BJ (cell line): ENCODE data around the gene INSR. TPM values are rescaled to one million over a fixed set of nuclear protein-coding genes. Genes with fewer than 3 reads are reported as not detected.

Source experiments
- CTCF ChIA-PET: fragments of 350-600 bp; formaldehyde crosslinking; extraction: SDS; loops from one replicate; lab custom pipeline; 2021; ENCODE audit warnings: antibody characterized with exemption, inconsistent platforms; lab: Yijun Ruan, JAX
- POLR2A ChIA-PET: fragments of 300-600 bp; sonication (Branson Sonifier 250); formaldehyde crosslinking; extraction: SDS; loops from one replicate; lab custom pipeline; 2021; ENCODE audit warnings: antibody characterized with exemption; lab: Charles Lee
- DNase-seq: peaks from one replicate; pipeline ENCODE4 v3.0.0-alpha.2; 2011; ENCODE audit warnings: low read depth
- H3K27me3 ChIP-seq: 2 replicates; pipeline ENCODE4 v1.6.0; 2011; ENCODE audit warnings: low read length; ENCODE audit not compliant: control insufficient read depth, insufficient read depth
- H3K36me3 ChIP-seq: 2 replicates; pipeline ENCODE4 v1.5.1; 2011; ENCODE audit warnings: low read length; ENCODE audit not compliant: control insufficient read depth, insufficient read depth
- H3K4me3 ChIP-seq: 2 replicates; pipeline ENCODE4 v1.5.1; 2011; ENCODE audit warnings: low read depth, mild to moderate bottlenecking, control low read depth, low read length
- polyA plus RNA-seq: library from polyadenylated mRNA; depleted of rRNA; stranded (reverse); fragments of >200 nt; gene quantifications from 2 replicates; pipeline ENCODE4 v1.2.3, GENCODE V29; 2011
- TF ChIP-seq, protein P1 (sequence below): IDR thresholded peaks from 2 replicates; pipeline ENCODE4 v1.5.1; 2011; ENCODE audit warnings: low read depth, mild to moderate bottlenecking, control low read depth, inconsistent platforms, low read length, moderate library complexity; ENCODE audit not compliant: insufficient read depth

Gene INSR
- polyA plus RNA-seq, 1 experiment = 5.7 TPM

DNA sequence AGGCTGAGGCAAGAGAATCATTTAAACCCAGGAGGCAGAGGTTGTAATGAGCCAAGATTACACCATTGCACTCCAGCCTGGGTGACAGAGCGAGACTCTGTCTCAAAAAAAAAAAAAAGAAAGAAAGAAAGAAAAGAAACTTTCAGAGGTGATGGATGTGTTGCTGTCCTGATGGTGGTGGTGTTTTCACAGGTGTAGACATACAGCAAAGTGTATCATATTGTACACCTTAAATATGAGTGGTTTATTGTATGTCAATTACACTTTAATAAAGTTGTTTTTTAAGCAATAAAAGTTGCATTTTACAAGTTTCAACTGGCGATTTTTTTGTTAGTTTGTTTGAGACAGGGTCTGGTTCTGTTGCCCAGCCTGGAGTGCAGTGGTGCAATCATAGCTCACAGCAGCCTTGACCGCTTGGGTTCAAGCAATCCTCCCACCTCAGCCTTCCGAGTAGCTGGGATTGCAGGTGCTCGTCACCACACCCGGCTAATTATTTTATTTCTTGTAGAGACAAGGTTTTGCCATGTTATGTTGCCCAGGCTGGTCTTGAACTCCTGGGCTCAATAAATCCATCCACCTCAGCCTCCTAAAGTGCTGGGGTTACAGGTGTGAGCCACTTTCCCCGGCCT is 13.5 kb upstream of the INSR start:
- DNase-seq = no peak
- TF ChIP-seq, protein P1, sequence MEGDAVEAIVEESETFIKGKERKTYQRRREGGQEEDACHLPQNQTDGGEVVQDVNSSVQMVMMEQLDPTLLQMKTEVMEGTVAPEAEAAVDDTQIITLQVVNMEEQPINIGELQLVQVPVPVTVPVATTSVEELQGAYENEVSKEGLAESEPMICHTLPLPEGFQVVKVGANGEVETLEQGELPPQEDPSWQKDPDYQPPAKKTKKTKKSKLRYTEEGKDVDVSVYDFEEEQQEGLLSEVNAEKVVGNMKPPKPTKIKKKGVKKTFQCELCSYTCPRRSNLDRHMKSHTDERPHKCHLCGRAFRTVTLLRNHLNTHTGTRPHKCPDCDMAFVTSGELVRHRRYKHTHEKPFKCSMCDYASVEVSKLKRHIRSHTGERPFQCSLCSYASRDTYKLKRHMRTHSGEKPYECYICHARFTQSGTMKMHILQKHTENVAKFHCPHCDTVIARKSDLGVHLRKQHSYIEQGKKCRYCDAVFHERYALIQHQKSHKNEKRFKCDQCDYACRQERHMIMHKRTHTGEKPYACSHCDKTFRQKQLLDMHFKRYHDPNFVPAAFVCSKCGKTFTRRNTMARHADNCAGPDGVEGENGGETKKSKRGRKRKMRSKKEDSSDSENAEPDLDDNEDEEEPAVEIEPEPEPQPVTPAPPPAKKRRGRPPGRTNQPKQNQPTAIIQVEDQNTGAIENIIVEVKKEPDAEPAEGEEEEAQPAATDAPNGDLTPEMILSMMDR = no peak
- H3K36me3 ChIP-seq = no peaks in the 10 kb centered on the region
- ChIA-PET CTCF (no interaction called here), POLR2A (no interaction called here)
- H3K27me3 ChIP-seq = no peaks in the 10 kb centered on the region; the same call in 1 of the 2 replicates
- no peak overlapping the region for H3K4me3 ChIP-seq

DNA sequence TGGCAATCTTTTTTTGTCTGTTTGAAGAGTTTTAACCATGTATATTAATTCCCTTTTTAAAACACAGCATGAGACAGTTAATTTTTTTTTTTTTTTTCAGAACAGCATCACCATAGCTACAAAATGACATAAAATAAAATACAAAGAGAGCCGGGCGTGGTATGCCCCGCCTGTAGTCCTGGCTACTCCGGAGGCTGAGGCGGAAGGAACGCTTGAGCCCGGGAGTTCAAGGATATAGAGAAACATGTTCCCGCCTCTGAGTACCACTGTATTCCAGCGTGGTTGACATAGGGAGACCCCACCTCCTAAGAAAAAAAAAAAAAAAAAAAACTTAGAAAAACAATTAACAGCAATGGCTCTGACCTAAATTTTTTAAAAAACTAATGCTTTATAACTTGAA is 10.0 kb upstream of the INSR start:
- POLR2A ChIA-PET = no interaction called here
- TF ChIP-seq, protein P1 = no peak
- DNase-seq = no peak
- no peaks in the 10 kb centered on the region; the same call in 1 of the 2 replicates for H3K27me3 ChIP-seq
- H3K4me3 ChIP-seq = no peak overlapping the region
- CTCF ChIA-PET = interaction anchor here (1.3 kb wide), 1 partner anchor 9 kb away, joined by 3 read pairs; no protein-coding TSS in a partner anchor
- H3K36me3 ChIP-seq = no peaks in the 10 kb centered on the region

DNA sequence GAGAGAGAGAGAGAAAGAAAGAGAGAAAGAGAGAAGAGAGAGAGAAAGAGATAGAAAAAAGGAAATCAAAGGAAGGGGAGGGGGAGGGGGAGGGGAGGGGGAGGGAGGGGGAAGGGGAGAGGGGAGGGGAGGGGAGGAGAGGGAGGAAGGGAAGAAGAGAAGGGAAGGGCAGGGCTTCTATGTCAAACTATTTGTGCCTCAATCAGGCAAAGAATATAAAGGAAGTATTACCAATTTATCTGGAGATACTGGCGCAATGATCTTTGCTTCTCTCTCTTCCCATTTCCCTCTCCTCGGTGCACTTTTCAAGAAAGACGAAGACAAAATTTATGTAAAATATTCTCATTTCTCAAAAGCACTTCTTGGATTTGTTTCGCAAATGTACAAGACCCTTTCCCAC is 9.3 kb upstream of the INSR start:
- DNase-seq = no peak

DNA sequence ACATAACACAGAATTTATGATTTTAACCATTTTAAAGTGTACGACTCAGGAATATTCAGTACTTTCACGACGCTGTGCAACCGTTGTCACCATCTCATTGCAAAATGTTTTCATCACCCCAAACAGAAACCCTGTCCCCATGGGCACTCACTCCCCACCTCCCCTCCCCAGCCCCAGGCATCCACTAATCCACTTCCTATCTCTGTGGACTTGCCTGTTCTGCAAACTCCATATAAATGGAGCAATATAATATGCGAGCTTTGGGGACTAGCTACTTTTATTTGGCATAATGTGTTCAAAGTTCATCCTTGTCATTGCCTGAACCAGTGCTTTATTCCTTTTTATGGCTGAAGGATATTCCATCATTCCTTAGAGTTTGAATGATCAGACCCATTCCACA is 7.3 kb upstream of the INSR start:
- TF ChIP-seq, protein P1 = no peak
- H3K4me3 ChIP-seq = no peak overlapping the region
- ChIA-PET POLR2A (no interaction called here), CTCF (no interaction called here)
- peaks cover 2% of the 10 kb centered on the region for H3K27me3 ChIP-seq
- H3K36me3 ChIP-seq = no peaks in the 10 kb centered on the region
- no peak for DNase-seq

More for the DNA sequence above, 9.3 kb upstream of the INSR start:
- ChIA-PET POLR2A (no interaction called here), CTCF (no interaction called here)
- Histone ChIP-seq H3K36me3 (no peaks in the 10 kb centered on the region), H3K27me3 (no peaks in the 10 kb centered on the region; the same call in 1 of the 2 replicates), H3K4me3 (no peak overlapping the region)
- TF ChIP-seq, protein P1 = no peak

DNA sequence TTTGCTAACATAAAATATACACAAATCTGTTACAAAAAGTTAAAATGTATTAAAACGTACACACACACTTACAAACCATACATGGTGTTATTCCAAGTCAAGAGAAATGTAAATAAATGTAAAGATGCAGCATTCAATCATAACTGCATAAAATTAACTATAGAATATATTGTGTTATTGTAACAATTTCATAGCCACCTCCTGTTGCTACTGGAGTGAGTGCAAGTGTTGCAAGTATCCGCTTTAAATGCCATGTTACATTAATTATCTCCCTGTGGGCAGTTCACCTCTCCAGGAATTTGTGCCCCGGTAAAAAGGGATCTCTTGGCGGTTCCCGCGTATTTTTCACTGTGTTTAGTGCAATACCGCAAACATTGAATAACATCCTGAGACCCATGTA is 3.5 kb upstream of the INSR start:
- CTCF ChIA-PET = no interaction called here
- TF ChIP-seq, protein P1 = no peak

More for the DNA sequence above, 3.5 kb upstream of the INSR start:
- peaks cover 2% of the 10 kb centered on the region for H3K27me3 ChIP-seq
- POLR2A ChIA-PET = no interaction called here
- no peak for DNase-seq
- H3K4me3 ChIP-seq = no peak overlapping the region
- H3K36me3 ChIP-seq = no peaks in the 10 kb centered on the region
